Suppressor macrophage (primary cell): ENCODE measurements around the gene AKT1S1.

ENCODE experiments used
- DNase-seq, 4 experiments: peaks; one replicate each; pipeline ENCODE4 v3.0.0-alpha.2; 2020 to 2022

AKT1S1 gene

GRCh38 chr19:49907745-49908446, 30.7 kb upstream of the AKT1S1 start:
- DNase-seq = no peak

- DNase-seq = no peak
Observed at GRCh38 chr19:49906879-49907564, 29.9 kb upstream of the AKT1S1 start.

GRCh38 chr19:49904136-49904535, 27.0 kb upstream of the AKT1S1 start:
- peak; percentile 45 to 73 (median 67) for DNase-seq

GRCh38 chr19:49896863-49897621, 19.9 kb upstream of the AKT1S1 start, which contains the start of gene IL4I1:
Gene IL4I1 (minus strand): TSS chr19:49896887. CDS start chr19:49896160, 727 bp downstream.
- peak; percentile 86 to 93 (median 90) for DNase-seq

GRCh38 chr19:49895566-49896297, 18.6 kb upstream of the AKT1S1 start:
- DNase-seq = no peak

- DNase-seq = peak; percentile 30 to 69 (median 54)
Observed at GRCh38 chr19:49894879-49895565, 17.9 kb upstream of the AKT1S1 start.

GRCh38 chr19:49894011-49894664, 17.0 kb upstream of the AKT1S1 start:
- no peak for DNase-seq

GRCh38 chr19:49892716-49893115, 15.6 kb upstream of the AKT1S1 start:
- DNase-seq = no peak

- no peak for DNase-seq
Observed at GRCh38 chr19:49891393-49891792, 14.2 kb upstream of the AKT1S1 start.

- peak in 1 of 4 experiments; percentile 28 for DNase-seq
Observed at GRCh38 chr19:49890349-49891311, 13.5 kb upstream of the AKT1S1 start.

- DNase-seq = peak; percentile 79 to 91 (median 84)
Observed at GRCh38 chr19:49889687-49890348, 12.7 kb upstream of the AKT1S1 start.

- DNase-seq = no peak
Observed at GRCh38 chr19:49889038-49889686, 12.0 kb upstream of the AKT1S1 start.

- DNase-seq = no peak
Observed at GRCh38 chr19:49888510-49888824, 11.3 kb upstream of the AKT1S1 start.

- no peak for DNase-seq
Observed at GRCh38 chr19:49887665-49888509, 10.7 kb upstream of the AKT1S1 start.

- peak in 2 of 4 experiments; percentile 23 to 25 for DNase-seq
Observed at GRCh38 chr19:49887037-49887664, 10.0 kb upstream of the AKT1S1 start.

- DNase-seq = no peak
Observed at GRCh38 chr19:49884760-49885159, 7.6 kb upstream of the AKT1S1 start.

GRCh38 chr19:49884109-49884508, 7.0 kb upstream of the AKT1S1 start:
- DNase-seq = no peak

- DNase-seq = no peak
Observed at GRCh38 chr19:49883094-49883493, 5.9 kb upstream of the AKT1S1 start.
